GM19452 (cell line): Measurements from ENCODE around the gene FAM181B.

Source experiments
- ATAC-seq: cut with Tn5 transposase; IDR thresholded peaks from one replicate; pipeline ENCODE4 v1.9.1; 2021; ENCODE audit not compliant: unreplicated experiment

The FAM181B gene

GRCh38 chr11:82686211-82686610 is 47.5 kb downstream of the FAM181B start:
- ATAC-seq: no peak

- ATAC-seq: no peak
These were observed 50.6 kb downstream of the FAM181B start for GRCh38 chr11:82683029-82683428.

GRCh38 chr11:82682003-82682751 is 51.5 kb downstream of the FAM181B start:
- peak; percentile 91 for ATAC-seq

GRCh38 chr11:82680252-82680651 is 53.4 kb downstream of the FAM181B start:
- no peak for ATAC-seq
